ENCODE results near the gene EMP2. TPM values are rescaled to one million over a fixed set of nuclear protein-coding genes. Genes with fewer than 3 reads are reported as not detected.

EMP2 gene
- total and polyA plus RNA-seq, 2 of the 4 experiments (the other 2 are of a cell fraction): 13.8 to 18.3 TPM

GRCh38 chr16:10490141-10490540 is 90.3 kb downstream of the EMP2 start:
- H3K36me3 ChIP-seq (ENCODE audit: control insufficient read depth, insufficient read depth, low read length): no peaks in the 10 kb centered on the region
- H3K27ac ChIP-seq (ENCODE audit: insufficient read depth, low read length): no peak overlapping the region
- no peaks in the 10 kb centered on the region for H3K27me3 ChIP-seq (ENCODE audit: control insufficient read depth, insufficient read depth, low read length)
- no peak overlapping the region for H2BK15ac ChIP-seq (ENCODE audit: low read depth, low read length)
- no peak overlapping the region for H2BK5ac ChIP-seq (ENCODE audit: low read depth, low read length, poor library complexity, severe bottlenecking)
- H4K8ac ChIP-seq (ENCODE audit: low read depth in 2 of 2, low read length in 2 of 2): no peak overlapping the region
- DNase-seq: no peak
- H3K79me1 ChIP-seq (ENCODE audit: low read depth in 1 of 2, low read length in 2 of 2): no peaks in the 10 kb centered on the region
- H3K9ac ChIP-seq (ENCODE audit: low read depth, low read length): no peak overlapping the region
- no peak overlapping the region for H2AK9ac ChIP-seq (replicated peaks; ENCODE audit: low read depth, low read length, poor library complexity)
- H3K14ac ChIP-seq (replicated peaks; ENCODE audit: low read depth, low read length): no peak overlapping the region
- no peak overlapping the region for H2AK5ac ChIP-seq (ENCODE audit: low read depth, low read length)
- ATAC-seq (ENCODE audit: low read depth): no peak
- no peaks in the 10 kb centered on the region; the same call in 1 of the 2 replicates for H3K9me3 ChIP-seq (ENCODE audit: control insufficient read depth, insufficient read depth, low read length)
- H2AFZ ChIP-seq (replicated peaks; ENCODE audit: low read length, poor library complexity): no peak overlapping the region
- H2BK20ac ChIP-seq (ENCODE audit: low read depth, low read length): no peak overlapping the region
- H4K20me1 ChIP-seq (ENCODE audit: insufficient read depth, low read length): no peaks in the 10 kb centered on the region
- intact Hi-C loops (cut with micrococcal nuclease): no loop called here
- dilution Hi-C loops (cut with HindIII; ENCODE audit: low sequenced_read_pairs, unreplicated experiment): no loop called here
- H2BK120ac ChIP-seq (ENCODE audit: low read depth, low read length): no peak overlapping the region
- no peak overlapping the region for H3K4ac ChIP-seq (ENCODE audit: low read depth, low read length)
- H3K4me3 ChIP-seq (ENCODE audit: insufficient read depth, low read depth, low read length): no peak overlapping the region
- no peak overlapping the region for H3K23ac ChIP-seq (ENCODE audit: low read depth, low read length)
- H4K5ac ChIP-seq (ENCODE audit: low read depth, low read length): no peak overlapping the region
- CTCF ChIA-PET: interaction anchor here (0.7 kb wide), 1 partner anchor 89 kb away, joined by 3 read pairs; no protein-coding TSS in a partner anchor
- H3K4me1 ChIP-seq (ENCODE audit: control insufficient read depth, insufficient read depth, low read length): no peaks in the 10 kb centered on the region
- H3K56ac ChIP-seq (ENCODE audit: extremely low read depth, insufficient read depth, low read length): no peak overlapping the region
- H4K91ac ChIP-seq (ENCODE audit: insufficient read depth, low read depth, low read length): no peak overlapping the region
- POLR2A ChIA-PET (ENCODE audit: unreplicated experiment): no interaction called here
- no peak overlapping the region for H3K18ac ChIP-seq (ENCODE audit: low read depth, low read length)
- in situ Hi-C loops (cut with MboI; ENCODE audit: low sequenced_read_pairs): no loop called here
- TF ChIP-seq, protein P1, sequence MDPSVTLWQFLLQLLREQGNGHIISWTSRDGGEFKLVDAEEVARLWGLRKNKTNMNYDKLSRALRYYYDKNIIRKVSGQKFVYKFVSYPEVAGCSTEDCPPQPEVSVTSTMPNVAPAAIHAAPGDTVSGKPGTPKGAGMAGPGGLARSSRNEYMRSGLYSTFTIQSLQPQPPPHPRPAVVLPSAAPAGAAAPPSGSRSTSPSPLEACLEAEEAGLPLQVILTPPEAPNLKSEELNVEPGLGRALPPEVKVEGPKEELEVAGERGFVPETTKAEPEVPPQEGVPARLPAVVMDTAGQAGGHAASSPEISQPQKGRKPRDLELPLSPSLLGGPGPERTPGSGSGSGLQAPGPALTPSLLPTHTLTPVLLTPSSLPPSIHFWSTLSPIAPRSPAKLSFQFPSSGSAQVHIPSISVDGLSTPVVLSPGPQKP (IDR thresholded peaks at IDR 0.05; ENCODE audit: borderline replicate concordance, low read depth, low read length): no peak
- TF ChIP-seq RCOR1 (IDR thresholded peaks at IDR 0.05; ENCODE audit: insufficient replicate concordance, low read length): no peak
- TF ChIP-seq MXI1 (IDR thresholded peaks at IDR 0.05; ENCODE audit: borderline replicate concordance, low read depth, low read length): no peak
- TF ChIP-seq BHLHE40 (IDR thresholded peaks at IDR 0.05; ENCODE audit: low read depth, low read length): no peak
- TF ChIP-seq USF2 (IDR thresholded peaks at IDR 0.05; ENCODE audit: low read depth, low read length): no peak
- TF ChIP-seq FOS (IDR thresholded peaks at IDR 0.05; ENCODE audit: low read depth, low read length): no peak
- no peak for TF ChIP-seq RFX5 (IDR thresholded peaks at IDR 0.05; ENCODE audit: low read depth, low read length)
- TF ChIP-seq POLR2A (IDR thresholded peaks at IDR 0.05; ENCODE audit: low read depth, low read length): no peak
- no peak for TF ChIP-seq MAZ (IDR thresholded peaks at IDR 0.05; ENCODE audit: borderline replicate concordance, low read depth, low read length)
- no peak for TF ChIP-seq CHD1 (IDR thresholded peaks at IDR 0.05; ENCODE audit: low read depth, low read length)
- no peak for TF ChIP-seq NFE2L2 (IDR thresholded peaks at IDR 0.05; ENCODE audit: low read depth, low read length)
- TF ChIP-seq, protein P2, sequence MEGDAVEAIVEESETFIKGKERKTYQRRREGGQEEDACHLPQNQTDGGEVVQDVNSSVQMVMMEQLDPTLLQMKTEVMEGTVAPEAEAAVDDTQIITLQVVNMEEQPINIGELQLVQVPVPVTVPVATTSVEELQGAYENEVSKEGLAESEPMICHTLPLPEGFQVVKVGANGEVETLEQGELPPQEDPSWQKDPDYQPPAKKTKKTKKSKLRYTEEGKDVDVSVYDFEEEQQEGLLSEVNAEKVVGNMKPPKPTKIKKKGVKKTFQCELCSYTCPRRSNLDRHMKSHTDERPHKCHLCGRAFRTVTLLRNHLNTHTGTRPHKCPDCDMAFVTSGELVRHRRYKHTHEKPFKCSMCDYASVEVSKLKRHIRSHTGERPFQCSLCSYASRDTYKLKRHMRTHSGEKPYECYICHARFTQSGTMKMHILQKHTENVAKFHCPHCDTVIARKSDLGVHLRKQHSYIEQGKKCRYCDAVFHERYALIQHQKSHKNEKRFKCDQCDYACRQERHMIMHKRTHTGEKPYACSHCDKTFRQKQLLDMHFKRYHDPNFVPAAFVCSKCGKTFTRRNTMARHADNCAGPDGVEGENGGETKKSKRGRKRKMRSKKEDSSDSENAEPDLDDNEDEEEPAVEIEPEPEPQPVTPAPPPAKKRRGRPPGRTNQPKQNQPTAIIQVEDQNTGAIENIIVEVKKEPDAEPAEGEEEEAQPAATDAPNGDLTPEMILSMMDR (conservative IDR thresholded peaks at IDR 0.05; ENCODE audit: low read depth, low read length): no peak
- no peak for TF ChIP-seq RAD21 (IDR thresholded peaks at IDR 0.05; ENCODE audit: low read length)
- no peak for TF ChIP-seq CEBPB (IDR thresholded peaks at IDR 0.05; ENCODE audit: low read depth, low read length)
- TF ChIP-seq MAFK (IDR thresholded peaks at IDR 0.05; ENCODE audit: low read depth, low read length): no peak
- TF ChIP-seq SMC3 (IDR thresholded peaks at IDR 0.05; ENCODE audit: low read depth, low read length): no peak
- WGBS, 2 experiments (ENCODE audit: extremely low coverage in 2 of 2, insufficient read length in 1 of 2): no CpG with 5 or more reads among the region's 1 CpG
- no peak overlapping the region for H3K4me2 ChIP-seq (ENCODE audit: low read depth, low read length)
- no TSS peak for BruUV-seq (replicated peaks)
- H3K9me1 ChIP-seq (ENCODE audit: insufficient read depth, low read length): no peaks in the 10 kb centered on the region
